ENCODE measurements around the gene TMEM150B. TPM values are rescaled to one million over a fixed set of nuclear protein-coding genes. Genes with fewer than 3 reads are reported as not detected.

Gene TMEM150B
- 1 to 10 TPM in 2 of 10 donors, under 1 TPM in 8; 0.45 to 1.3 (median 0.68) TPM for polyA plus RNA-seq (ENCODE audit: insufficient read length in 10 of 10)
- long read RNA-seq, donor 1: 0 reads
- long read RNA-seq, donor 2: 0 reads
- long read RNA-seq, donor 3: 0 reads
- long read RNA-seq, donor 4: 0 reads
- long read RNA-seq, donor 5, partial matches to known transcripts: 0 of 1 reads
- long read RNA-seq, donor 5, other reads (novel, unspliced or antisense): 0 of 1 reads
- long read RNA-seq, donor 6: 0 reads
- long read RNA-seq, donor 7: 0 reads
- long read RNA-seq, donor 8: 0 reads
- long read RNA-seq, donor 9: 0 reads

GRCh38 chr19:55325172-55325571 lies at the start of gene TMEM150B:
Gene TMEM150B, minus strand, starts transcription at chr19:55325341. Its CDS starts 4,305 bp downstream, at chr19:55321036.
- no peak for DNase-seq

GRCh38 chr19:55373993-55374757 lies 49.0 kb upstream of the TMEM150B start:
- no peak for DNase-seq

GRCh38 chr19:55373306-55373992 lies 48.3 kb upstream of the TMEM150B start:
- DNase-seq: no peak

- DNase-seq: peak in 1 of 3 donors; percentile 44
These were observed 47.4 kb upstream of the TMEM150B start for GRCh38 chr19:55372316-55373081.

- no peak for DNase-seq
These were observed 45.3 kb upstream of the TMEM150B start, which contains the start of gene IL11 for GRCh38 chr19:55370305-55370988. Gene IL11, minus strand, starts transcription at chr19:55370463. Its CDS starts 153 bp downstream, at chr19:55370310.

GRCh38 chr19:55369653-55370304 lies 44.6 kb upstream of the TMEM150B start:
- DNase-seq: peak in 1 of 3 donors; percentile 66

GRCh38 chr19:55368701-55369563 lies 43.8 kb upstream of the TMEM150B start:
- peak in 1 of 3 donors; percentile 58 for DNase-seq

- DNase-seq: no peak
These were observed 43.0 kb upstream of the TMEM150B start for GRCh38 chr19:55368106-55368505.

- no peak for DNase-seq
These were observed 41.6 kb upstream of the TMEM150B start for GRCh38 chr19:55366790-55367189.

- DNase-seq: no peak
These were observed 40.8 kb upstream of the TMEM150B start for GRCh38 chr19:55365964-55366363.

GRCh38 chr19:55365245-55365644 lies 40.1 kb upstream of the TMEM150B start:
- DNase-seq: no peak

- DNase-seq: no peak
These were observed 38.0 kb upstream of the TMEM150B start, which contains the start of gene GARIN5B for GRCh38 chr19:55362990-55363716. Gene GARIN5B, minus strand, starts transcription at chr19:55363260. Its CDS starts 194 bp downstream, at chr19:55363066.

- DNase-seq: no peak
These were observed 37.2 kb upstream of the TMEM150B start for GRCh38 chr19:55362174-55362989.

- no peak for DNase-seq
These were observed 35.8 kb upstream of the TMEM150B start for GRCh38 chr19:55360902-55361301.

GRCh38 chr19:55358943-55359908 lies 34.1 kb upstream of the TMEM150B start:
- no peak for DNase-seq

GRCh38 chr19:55358493-55358892 lies 33.4 kb upstream of the TMEM150B start:
- DNase-seq: no peak
